HEK293 (cell line): ENCODE data around the gene PARD3B.

Experiments used
- EGR2 ChIP-seq: fragments of 450-650 bp; formaldehyde crosslinking; IDR thresholded peaks from 2 replicates; pipeline ENCODE4 v1.5.1; 2016; ENCODE audit warnings: low read depth, missing biosample characterization, missing genetic modification characterization
- SCRT2 ChIP-seq: fragments of 450-650 bp; formaldehyde crosslinking; IDR thresholded peaks from 2 replicates; pipeline ENCODE4 v1.5.1; 2016; ENCODE audit warnings: missing biosample characterization, missing genetic modification characterization
- SP2 ChIP-seq: fragments of 450-650 bp; formaldehyde crosslinking; IDR thresholded peaks from 2 replicates; pipeline ENCODE4 v1.5.1; 2016; ENCODE audit warnings: missing biosample characterization, missing genetic modification characterization
- ZNF157 ChIP-seq: fragments of 450-650 bp; formaldehyde crosslinking; IDR thresholded peaks from 2 replicates; pipeline ENCODE4 v1.5.1; 2016; ENCODE audit warnings: missing biosample characterization, missing genetic modification characterization
- ZNF239 ChIP-seq: fragments of 450-650 bp; formaldehyde crosslinking; IDR thresholded peaks from 2 replicates; pipeline ENCODE4 v1.5.1; 2016; ENCODE audit warnings: missing biosample characterization, missing genetic modification characterization
- ZNF354C ChIP-seq: fragments of 450-650 bp; formaldehyde crosslinking; IDR thresholded peaks from 2 replicates; pipeline ENCODE4 v1.5.1; 2016; ENCODE audit warnings: missing biosample characterization, missing genetic modification characterization, low read depth, borderline replicate concordance
- ZNF777 ChIP-seq: fragments of 450-650 bp; formaldehyde crosslinking; IDR thresholded peaks from 2 replicates; pipeline ENCODE4 v1.5.1; 2017; ENCODE audit warnings: missing biosample characterization, missing genetic modification characterization, borderline replicate concordance
- TF ChIP-seq, protein P1 (sequence below): fragments of 450-650 bp; formaldehyde crosslinking; IDR thresholded peaks from 2 replicates; pipeline ENCODE4 v1.5.1; 2016; ENCODE audit warnings: missing biosample characterization, missing genetic modification characterization
- TF ChIP-seq, protein P2 (sequence below): fragments of 450-650 bp; formaldehyde crosslinking; IDR thresholded peaks from 2 replicates; pipeline ENCODE4 v1.5.1; 2016; ENCODE audit warnings: missing biosample characterization, missing genetic modification characterization
- TF ChIP-seq, protein P3 (sequence below): fragments of 450-650 bp; formaldehyde crosslinking; IDR thresholded peaks from 2 replicates; pipeline ENCODE4 v1.5.1; 2016; ENCODE audit warnings: missing biosample characterization, missing genetic modification characterization
- TF ChIP-seq, protein P4 (sequence below): fragments of 450-650 bp; formaldehyde crosslinking; conservative IDR thresholded peaks from 2 replicates; pipeline ENCODE4 v1.5.1; 2016; ENCODE audit warnings: low read depth, missing biosample characterization, missing genetic modification characterization
- TF ChIP-seq, protein P5 (sequence below): fragments of 450-650 bp; formaldehyde crosslinking; IDR thresholded peaks from 2 replicates; pipeline ENCODE4 v1.5.1; 2016; ENCODE audit warnings: missing biosample characterization, missing genetic modification characterization

DNA sequence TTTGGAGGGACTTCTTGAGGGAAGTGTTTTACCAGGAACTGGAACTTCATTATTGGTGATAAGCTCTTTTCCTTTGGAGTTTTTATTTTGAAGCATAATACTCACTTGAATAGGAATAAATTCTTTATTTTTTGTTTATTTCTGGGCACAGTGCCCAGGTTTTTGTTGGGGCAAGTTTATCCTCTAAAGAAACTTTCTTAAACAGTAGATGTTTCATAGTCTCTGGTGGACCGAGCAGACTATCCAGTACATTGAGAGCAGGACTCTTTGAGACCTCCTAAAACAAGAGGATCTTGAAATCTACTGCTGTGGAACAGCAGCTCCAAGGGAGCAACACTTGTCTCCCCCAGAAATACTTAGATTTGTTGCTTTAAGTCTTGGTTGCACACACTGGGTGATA lies 109.4 kb downstream of the PARD3B start:
- TF ChIP-seq, protein P1, sequence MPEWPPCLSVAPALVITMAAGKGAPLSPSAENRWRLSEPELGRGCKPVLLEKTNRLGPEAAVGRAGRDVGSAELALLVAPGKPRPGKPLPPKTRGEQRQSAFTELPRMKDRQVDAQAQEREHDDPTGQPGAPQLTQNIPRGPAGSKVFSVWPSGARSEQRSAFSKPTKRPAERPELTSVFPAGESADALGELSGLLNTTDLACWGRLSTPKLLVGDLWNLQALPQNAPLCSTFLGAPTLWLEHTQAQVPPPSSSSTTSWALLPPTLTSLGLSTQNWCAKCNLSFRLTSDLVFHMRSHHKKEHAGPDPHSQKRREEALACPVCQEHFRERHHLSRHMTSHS, result no peak
- TF ChIP-seq, protein P2, sequence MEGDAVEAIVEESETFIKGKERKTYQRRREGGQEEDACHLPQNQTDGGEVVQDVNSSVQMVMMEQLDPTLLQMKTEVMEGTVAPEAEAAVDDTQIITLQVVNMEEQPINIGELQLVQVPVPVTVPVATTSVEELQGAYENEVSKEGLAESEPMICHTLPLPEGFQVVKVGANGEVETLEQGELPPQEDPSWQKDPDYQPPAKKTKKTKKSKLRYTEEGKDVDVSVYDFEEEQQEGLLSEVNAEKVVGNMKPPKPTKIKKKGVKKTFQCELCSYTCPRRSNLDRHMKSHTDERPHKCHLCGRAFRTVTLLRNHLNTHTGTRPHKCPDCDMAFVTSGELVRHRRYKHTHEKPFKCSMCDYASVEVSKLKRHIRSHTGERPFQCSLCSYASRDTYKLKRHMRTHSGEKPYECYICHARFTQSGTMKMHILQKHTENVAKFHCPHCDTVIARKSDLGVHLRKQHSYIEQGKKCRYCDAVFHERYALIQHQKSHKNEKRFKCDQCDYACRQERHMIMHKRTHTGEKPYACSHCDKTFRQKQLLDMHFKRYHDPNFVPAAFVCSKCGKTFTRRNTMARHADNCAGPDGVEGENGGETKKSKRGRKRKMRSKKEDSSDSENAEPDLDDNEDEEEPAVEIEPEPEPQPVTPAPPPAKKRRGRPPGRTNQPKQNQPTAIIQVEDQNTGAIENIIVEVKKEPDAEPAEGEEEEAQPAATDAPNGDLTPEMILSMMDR (tag by site-specific recombination), result no peak
- TF ChIP-seq, protein P3, sequence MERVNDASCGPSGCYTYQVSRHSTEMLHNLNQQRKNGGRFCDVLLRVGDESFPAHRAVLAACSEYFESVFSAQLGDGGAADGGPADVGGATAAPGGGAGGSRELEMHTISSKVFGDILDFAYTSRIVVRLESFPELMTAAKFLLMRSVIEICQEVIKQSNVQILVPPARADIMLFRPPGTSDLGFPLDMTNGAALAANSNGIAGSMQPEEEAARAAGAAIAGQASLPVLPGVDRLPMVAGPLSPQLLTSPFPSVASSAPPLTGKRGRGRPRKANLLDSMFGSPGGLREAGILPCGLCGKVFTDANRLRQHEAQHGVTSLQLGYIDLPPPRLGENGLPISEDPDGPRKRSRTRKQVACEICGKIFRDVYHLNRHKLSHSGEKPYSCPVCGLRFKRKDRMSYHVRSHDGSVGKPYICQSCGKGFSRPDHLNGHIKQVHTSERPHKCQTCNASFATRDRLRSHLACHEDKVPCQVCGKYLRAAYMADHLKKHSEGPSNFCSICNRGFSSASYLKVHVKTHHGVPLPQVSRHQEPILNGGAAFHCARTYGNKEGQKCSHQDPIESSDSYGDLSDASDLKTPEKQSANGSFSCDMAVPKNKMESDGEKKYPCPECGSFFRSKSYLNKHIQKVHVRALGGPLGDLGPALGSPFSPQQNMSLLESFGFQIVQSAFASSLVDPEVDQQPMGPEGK (tag by site-specific recombination), result no peak
- TF ChIP-seq ZNF354C (no peak), EGR2 (tag by site-specific recombination) (no peak), ZNF239 (tag by site-specific recombination) (no peak), ZNF777 (tag by site-specific recombination) (no peak), SCRT2 (tag by site-specific recombination) (no peak), SP2 (tag by site-specific recombination) (no peak), ZNF157 (tag by site-specific recombination) (no peak)
- TF ChIP-seq, protein P4, sequence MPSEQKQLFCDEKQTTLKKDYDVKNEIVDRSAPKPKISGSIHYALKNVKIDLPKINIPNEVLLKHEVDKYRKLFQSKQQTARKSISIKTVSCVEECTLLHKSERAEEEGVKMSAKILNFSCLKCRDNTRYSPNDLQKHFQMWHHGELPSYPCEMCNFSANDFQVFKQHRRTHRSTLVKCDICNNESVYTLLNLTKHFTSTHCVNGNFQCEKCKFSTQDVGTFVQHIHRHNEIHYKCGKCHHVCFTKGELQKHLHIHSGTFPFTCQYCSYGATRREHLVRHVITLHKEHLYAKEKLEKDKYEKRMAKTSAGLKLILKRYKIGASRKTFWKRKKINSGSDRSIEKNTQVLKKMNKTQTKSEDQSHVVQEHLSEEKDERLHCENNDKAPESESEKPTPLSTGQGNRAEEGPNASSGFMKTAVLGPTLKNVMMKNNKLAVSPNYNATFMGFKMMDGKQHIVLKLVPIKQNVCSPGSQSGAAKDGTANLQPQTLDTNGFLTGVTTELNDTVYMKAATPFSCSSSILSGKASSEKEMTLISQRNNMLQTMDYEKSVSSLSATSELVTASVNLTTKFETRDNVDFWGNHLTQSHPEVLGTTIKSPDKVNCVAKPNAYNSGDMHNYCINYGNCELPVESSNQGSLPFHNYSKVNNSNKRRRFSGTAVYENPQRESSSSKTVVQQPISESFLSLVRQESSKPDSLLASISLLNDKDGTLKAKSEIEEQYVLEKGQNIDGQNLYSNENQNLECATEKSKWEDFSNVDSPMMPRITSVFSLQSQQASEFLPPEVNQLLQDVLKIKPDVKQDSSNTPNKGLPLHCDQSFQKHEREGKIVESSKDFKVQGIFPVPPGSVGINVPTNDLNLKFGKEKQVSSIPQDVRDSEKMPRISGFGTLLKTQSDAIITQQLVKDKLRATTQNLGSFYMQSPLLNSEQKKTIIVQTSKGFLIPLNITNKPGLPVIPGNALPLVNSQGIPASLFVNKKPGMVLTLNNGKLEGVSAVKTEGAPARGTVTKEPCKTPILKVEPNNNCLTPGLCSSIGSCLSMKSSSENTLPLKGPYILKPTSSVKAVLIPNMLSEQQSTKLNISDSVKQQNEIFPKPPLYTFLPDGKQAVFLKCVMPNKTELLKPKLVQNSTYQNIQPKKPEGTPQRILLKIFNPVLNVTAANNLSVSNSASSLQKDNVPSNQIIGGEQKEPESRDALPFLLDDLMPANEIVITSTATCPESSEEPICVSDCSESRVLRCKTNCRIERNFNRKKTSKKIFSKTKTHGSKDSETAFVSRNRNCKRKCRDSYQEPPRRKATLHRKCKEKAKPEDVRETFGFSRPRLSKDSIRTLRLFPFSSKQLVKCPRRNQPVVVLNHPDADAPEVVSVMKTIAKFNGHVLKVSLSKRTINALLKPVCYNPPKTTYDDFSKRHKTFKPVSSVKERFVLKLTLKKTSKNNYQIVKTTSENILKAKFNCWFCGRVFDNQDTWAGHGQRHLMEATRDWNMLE (tag by site-specific recombination), result no peak
- TF ChIP-seq, protein P5, sequence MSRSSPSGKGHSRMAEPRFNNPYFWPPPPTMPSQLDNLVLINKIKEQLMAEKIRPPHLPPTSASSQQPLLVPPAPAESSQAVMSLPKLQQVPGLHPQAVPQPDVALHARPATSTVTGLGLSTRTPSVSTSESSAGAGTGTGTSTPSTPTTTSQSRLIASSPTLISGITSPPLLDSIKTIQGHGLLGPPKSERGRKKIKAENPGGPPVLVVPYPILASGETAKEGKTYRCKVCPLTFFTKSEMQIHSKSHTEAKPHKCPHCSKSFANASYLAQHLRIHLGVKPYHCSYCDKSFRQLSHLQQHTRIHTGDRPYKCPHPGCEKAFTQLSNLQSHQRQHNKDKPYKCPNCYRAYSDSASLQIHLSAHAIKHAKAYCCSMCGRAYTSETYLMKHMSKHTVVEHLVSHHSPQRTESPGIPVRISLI (tag by site-specific recombination), result no peak
